ENCODE data around the gene BTRC. TPM values are rescaled to one million over a fixed set of nuclear protein-coding genes. Genes with fewer than 3 reads are reported as not detected.

Gene BTRC
- total RNA-seq, 1 donor from 2014 or later: 27.5 TPM

GRCh38 chr10:101566333-101567164, 212.6 kb downstream of the BTRC start:
- Mint-ChIP-seq H3K9me3 (ENCODE audit: unreplicated experiment) (no peaks in the 10 kb centered on the region), H3K27me3 (ENCODE audit: unreplicated experiment) (peaks cover 31% of the 10 kb centered on the region), H3K27ac (ENCODE audit: unreplicated experiment) (no peak overlapping the region), H3K4me3 (ENCODE audit: unreplicated experiment) (peak overlapping the region; percentile 33), H3K36me3 (ENCODE audit: low read depth, unreplicated experiment) (no peaks in the 10 kb centered on the region), H3K4me1 (ENCODE audit: unreplicated experiment) (peaks cover 2% of the 10 kb centered on the region)
- TF ChIP-seq, protein P1, sequence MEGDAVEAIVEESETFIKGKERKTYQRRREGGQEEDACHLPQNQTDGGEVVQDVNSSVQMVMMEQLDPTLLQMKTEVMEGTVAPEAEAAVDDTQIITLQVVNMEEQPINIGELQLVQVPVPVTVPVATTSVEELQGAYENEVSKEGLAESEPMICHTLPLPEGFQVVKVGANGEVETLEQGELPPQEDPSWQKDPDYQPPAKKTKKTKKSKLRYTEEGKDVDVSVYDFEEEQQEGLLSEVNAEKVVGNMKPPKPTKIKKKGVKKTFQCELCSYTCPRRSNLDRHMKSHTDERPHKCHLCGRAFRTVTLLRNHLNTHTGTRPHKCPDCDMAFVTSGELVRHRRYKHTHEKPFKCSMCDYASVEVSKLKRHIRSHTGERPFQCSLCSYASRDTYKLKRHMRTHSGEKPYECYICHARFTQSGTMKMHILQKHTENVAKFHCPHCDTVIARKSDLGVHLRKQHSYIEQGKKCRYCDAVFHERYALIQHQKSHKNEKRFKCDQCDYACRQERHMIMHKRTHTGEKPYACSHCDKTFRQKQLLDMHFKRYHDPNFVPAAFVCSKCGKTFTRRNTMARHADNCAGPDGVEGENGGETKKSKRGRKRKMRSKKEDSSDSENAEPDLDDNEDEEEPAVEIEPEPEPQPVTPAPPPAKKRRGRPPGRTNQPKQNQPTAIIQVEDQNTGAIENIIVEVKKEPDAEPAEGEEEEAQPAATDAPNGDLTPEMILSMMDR (IDR thresholded peaks at IDR 0.05; ENCODE audit: unreplicated experiment): no peak
- DNase-seq (ENCODE audit: low spot score): peak; percentile 49

GRCh38 chr10:101567165-101568006, 213.4 kb downstream of the BTRC start:
- peak overlapping the region; percentile 33 for H3K4me3 Mint-ChIP-seq (ENCODE audit: unreplicated experiment)
- H3K27me3 Mint-ChIP-seq (ENCODE audit: unreplicated experiment): peaks cover 31% of the 10 kb centered on the region
- TF ChIP-seq, protein P1 (IDR thresholded peaks at IDR 0.05; ENCODE audit: unreplicated experiment): no peak
- H3K4me1 Mint-ChIP-seq (ENCODE audit: unreplicated experiment): peaks cover 2% of the 10 kb centered on the region
- no peaks in the 10 kb centered on the region for H3K9me3 Mint-ChIP-seq (ENCODE audit: unreplicated experiment)
- H3K36me3 Mint-ChIP-seq (ENCODE audit: low read depth, unreplicated experiment): no peaks in the 10 kb centered on the region
- H3K27ac Mint-ChIP-seq (ENCODE audit: unreplicated experiment): no peak overlapping the region
- DNase-seq (ENCODE audit: low spot score): no peak

GRCh38 chr10:101568054-101568745, 214.2 kb downstream of the BTRC start:
- TF ChIP-seq, protein P1 (IDR thresholded peaks at IDR 0.05; ENCODE audit: unreplicated experiment): no peak
- H3K4me1 Mint-ChIP-seq (ENCODE audit: unreplicated experiment): peaks cover 2% of the 10 kb centered on the region
- H3K9me3 Mint-ChIP-seq (ENCODE audit: unreplicated experiment): no peaks in the 10 kb centered on the region
- H3K36me3 Mint-ChIP-seq (ENCODE audit: low read depth, unreplicated experiment): no peaks in the 10 kb centered on the region
- H3K4me3 Mint-ChIP-seq (ENCODE audit: unreplicated experiment): no peak overlapping the region
- no peak overlapping the region for H3K27ac Mint-ChIP-seq (ENCODE audit: unreplicated experiment)
- no peak for DNase-seq (ENCODE audit: low spot score)
- peaks cover 27% of the 10 kb centered on the region for H3K27me3 Mint-ChIP-seq (ENCODE audit: unreplicated experiment)

- H3K27me3 Mint-ChIP-seq (ENCODE audit: unreplicated experiment): peaks cover 30% of the 10 kb centered on the region
- H3K4me1 Mint-ChIP-seq (ENCODE audit: unreplicated experiment): peaks cover 2% of the 10 kb centered on the region
- H3K27ac Mint-ChIP-seq (ENCODE audit: unreplicated experiment): no peak overlapping the region
Observed at GRCh38 chr10:101569323-101569621, 215.3 kb downstream of the BTRC start.

More at GRCh38 chr10:101569323-101569621, 215.3 kb downstream of the BTRC start:
- TF ChIP-seq, protein P1 (IDR thresholded peaks at IDR 0.05; ENCODE audit: unreplicated experiment): no peak
- Mint-ChIP-seq H3K36me3 (ENCODE audit: low read depth, unreplicated experiment) (no peaks in the 10 kb centered on the region), H3K4me3 (ENCODE audit: unreplicated experiment) (no peak overlapping the region), H3K9me3 (ENCODE audit: unreplicated experiment) (no peaks in the 10 kb centered on the region)
- no peak for DNase-seq (ENCODE audit: low spot score)
